ENCODE measurements around the gene CEP128.

DNA sequence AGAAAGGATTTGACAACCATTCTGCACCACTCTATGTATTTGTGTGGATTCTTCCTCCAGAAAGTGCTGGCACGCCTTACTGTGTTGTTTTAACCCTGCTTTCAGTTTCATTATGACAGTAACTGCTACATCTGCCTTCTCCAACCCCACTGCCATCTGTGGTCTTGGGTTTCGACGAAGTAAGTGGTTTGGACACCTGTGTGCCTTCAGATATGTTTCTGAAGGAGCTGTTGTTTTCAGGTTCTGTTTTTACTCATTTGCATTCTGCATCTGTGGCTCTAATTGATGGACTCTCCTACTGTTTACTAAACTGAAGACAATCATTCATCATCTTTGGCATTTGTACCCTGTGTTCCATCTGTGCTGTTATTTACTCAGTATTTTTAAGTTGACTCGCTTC, 18.0 kb upstream of the CEP128 start:
- TF ChIP-seq POLR2A (IDR thresholded peaks at IDR 0.05; ENCODE audit: low read depth, low read length) (no peak), TAF1 (IDR thresholded peaks at IDR 0.05; ENCODE audit: low read depth, low read length) (no peak), SPI1 (IDR thresholded peaks at IDR 0.05; ENCODE audit: low read depth, low read length) (no peak)
